ENCODE data around the gene SLC26A9.

DNA sequence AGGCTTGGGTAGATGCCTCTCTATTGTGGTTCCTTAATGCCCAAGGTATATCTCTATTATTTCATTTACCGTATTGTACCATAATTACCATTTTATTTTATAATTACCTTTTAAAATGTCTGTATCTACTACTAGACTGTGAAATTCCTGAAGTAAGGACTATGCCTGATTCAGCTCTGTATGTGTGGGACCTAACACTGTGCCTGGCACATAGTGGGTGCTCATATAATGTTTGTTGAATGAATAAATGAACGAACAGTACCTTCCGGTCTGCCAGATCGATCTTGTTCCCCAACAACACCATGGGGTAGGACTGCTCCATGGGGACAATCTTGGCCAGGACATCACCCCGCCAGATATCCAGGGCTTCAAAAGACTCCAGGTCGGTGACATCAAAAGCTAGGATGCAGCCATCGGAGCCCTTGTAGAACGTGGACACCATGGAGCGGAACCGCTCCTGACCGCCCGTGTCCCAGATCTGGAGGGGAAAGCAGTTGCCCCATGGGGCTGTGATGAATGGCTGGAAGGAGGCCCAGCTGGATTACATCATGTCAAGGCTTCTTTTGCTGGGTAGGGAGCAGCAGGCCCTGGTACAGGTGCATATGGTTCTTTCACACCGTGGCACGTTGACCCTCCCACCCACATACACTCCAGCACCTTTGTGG lies 49.1 kb upstream of the SLC26A9 start:
- TF ChIP-seq, protein P1, sequence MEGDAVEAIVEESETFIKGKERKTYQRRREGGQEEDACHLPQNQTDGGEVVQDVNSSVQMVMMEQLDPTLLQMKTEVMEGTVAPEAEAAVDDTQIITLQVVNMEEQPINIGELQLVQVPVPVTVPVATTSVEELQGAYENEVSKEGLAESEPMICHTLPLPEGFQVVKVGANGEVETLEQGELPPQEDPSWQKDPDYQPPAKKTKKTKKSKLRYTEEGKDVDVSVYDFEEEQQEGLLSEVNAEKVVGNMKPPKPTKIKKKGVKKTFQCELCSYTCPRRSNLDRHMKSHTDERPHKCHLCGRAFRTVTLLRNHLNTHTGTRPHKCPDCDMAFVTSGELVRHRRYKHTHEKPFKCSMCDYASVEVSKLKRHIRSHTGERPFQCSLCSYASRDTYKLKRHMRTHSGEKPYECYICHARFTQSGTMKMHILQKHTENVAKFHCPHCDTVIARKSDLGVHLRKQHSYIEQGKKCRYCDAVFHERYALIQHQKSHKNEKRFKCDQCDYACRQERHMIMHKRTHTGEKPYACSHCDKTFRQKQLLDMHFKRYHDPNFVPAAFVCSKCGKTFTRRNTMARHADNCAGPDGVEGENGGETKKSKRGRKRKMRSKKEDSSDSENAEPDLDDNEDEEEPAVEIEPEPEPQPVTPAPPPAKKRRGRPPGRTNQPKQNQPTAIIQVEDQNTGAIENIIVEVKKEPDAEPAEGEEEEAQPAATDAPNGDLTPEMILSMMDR (IDR thresholded peaks at IDR 0.05; ENCODE audit: low read depth, low read length, poor library complexity, severe bottlenecking), result no peak
- TF ChIP-seq EZH2phosphoT487 (IDR thresholded peaks at IDR 0.05; ENCODE audit: borderline replicate concordance, low read length), result no peak
